ENCODE data around the gene ARMC12.

DNA sequence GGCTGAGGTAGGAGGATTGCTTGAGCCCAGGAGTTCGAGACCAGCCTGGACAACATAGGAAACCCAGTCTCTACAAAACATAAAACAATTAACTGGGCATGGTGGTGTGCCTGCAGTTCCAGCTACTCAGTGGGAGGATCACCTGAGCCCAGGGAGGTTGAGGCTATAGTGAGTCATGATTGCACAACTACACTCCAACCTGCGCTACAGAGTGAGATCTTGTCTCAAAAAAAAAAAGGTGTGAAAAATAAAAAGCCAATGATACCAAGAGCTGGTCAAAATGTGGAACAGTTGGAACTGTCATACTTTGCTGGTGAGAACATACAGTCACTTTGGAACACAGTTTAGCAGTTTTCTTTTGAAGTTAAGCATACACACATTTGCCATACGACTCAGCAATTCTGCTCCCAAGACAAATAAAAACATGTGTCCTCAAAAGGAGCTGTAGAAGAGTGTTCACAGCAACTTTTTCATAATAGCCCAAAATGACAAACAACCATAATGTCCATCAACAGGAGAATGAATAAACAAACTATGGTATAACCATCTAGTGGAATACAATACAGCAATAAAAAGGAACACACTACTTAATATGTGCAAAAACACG lies 26.5 kb upstream of the ARMC12 start:
- TF ChIP-seq, protein P1, sequence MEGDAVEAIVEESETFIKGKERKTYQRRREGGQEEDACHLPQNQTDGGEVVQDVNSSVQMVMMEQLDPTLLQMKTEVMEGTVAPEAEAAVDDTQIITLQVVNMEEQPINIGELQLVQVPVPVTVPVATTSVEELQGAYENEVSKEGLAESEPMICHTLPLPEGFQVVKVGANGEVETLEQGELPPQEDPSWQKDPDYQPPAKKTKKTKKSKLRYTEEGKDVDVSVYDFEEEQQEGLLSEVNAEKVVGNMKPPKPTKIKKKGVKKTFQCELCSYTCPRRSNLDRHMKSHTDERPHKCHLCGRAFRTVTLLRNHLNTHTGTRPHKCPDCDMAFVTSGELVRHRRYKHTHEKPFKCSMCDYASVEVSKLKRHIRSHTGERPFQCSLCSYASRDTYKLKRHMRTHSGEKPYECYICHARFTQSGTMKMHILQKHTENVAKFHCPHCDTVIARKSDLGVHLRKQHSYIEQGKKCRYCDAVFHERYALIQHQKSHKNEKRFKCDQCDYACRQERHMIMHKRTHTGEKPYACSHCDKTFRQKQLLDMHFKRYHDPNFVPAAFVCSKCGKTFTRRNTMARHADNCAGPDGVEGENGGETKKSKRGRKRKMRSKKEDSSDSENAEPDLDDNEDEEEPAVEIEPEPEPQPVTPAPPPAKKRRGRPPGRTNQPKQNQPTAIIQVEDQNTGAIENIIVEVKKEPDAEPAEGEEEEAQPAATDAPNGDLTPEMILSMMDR (optimal IDR thresholded peaks at IDR 0.05 in 1 of 3, IDR thresholded peaks at IDR 0.05 in 1 of 3, conservative IDR thresholded peaks at IDR 0.05 in 1 of 3; ENCODE audit: extremely low read depth in 1 of 3, insufficient read depth in 2 of 3, low read length in 3 of 3): no peak
- TF ChIP-seq EZH2 (IDR thresholded peaks at IDR 0.05; ENCODE audit: low read length): no peak
